ENCODE results near the gene SPATS2L. TPM values are rescaled to one million over a fixed set of nuclear protein-coding genes. Genes with fewer than 3 reads are reported as not detected.

Gene SPATS2L
- total and polyA plus RNA-seq, 2 of the 13 experiments (the other 11 are each of a cell fraction or from before 2014, with no cell fraction given), result 154 to 212 TPM

DNA sequence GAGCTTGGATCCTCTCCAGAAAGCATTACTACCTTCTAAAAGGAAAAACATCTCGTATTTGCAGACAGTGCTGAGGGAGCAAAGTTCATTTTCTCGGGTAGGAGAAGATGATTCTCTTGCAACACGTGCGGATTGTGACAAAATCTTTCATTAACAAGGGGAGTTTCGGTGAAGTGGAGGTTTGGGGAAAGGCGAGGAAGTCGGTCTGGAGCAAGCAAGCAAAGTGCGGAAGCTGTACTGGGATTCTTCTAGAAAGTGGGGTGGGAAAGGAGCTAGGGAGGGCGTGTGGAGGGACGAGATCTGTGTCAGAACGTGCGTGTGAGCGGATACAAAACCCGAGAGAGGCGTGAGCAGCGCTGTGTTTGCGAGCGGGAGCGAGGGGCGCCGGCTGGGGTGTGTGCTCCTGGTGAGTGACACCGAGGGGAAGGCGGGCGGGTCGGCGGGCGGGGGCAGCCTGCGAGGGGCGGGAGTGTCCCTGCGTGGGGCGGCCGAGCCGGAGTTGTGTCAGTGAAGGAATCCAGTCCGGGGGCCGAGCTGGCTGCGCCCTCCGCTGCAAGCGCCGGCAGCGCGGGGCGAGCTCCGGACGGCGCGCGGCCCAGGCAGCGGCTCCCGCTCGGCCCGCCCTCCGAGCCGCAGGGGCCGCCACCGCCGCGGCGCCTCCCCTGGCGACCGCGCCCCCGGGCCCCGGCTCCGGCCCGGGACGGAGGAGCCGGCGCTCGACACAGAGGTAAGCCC, at the start of gene SPATS2L (continued):
- TF ChIP-seq TRIM22 (IDR thresholded peaks at IDR 0.05), result no peak
- TF ChIP-seq ZBTB20 (CRISPR knock-in tag; IDR thresholded peaks at IDR 0.05; ENCODE audit: borderline replicate concordance, low read depth), result no peak
- TF ChIP-seq ZNF713 (CRISPR knock-in tag; IDR thresholded peaks at IDR 0.05), result no peak
- TF ChIP-seq, protein P1, sequence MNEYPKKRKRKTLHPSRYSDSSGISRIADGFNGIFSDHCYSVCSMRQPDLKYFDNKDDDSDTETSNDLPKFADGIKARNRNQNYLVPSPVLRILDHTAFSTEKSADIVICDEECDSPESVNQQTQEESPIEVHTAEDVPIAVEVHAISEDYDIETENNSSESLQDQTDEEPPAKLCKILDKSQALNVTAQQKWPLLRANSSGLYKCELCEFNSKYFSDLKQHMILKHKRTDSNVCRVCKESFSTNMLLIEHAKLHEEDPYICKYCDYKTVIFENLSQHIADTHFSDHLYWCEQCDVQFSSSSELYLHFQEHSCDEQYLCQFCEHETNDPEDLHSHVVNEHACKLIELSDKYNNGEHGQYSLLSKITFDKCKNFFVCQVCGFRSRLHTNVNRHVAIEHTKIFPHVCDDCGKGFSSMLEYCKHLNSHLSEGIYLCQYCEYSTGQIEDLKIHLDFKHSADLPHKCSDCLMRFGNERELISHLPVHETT (CRISPR knock-in tag; conservative IDR thresholded peaks at IDR 0.05), result peak; percentile 45; the same call in 1 of the 2 replicates
- TF ChIP-seq ZNF414 (CRISPR knock-in tag; IDR thresholded peaks at IDR 0.05), result no peak
- TF ChIP-seq SCMH1 (CRISPR knock-in tag; IDR thresholded peaks at IDR 0.05; ENCODE audit: borderline replicate concordance), result no peak
- peak; percentile 75 for TF ChIP-seq ARID4A (CRISPR knock-in tag; IDR thresholded peaks at IDR 0.05; ENCODE audit: borderline replicate concordance)
- peak; percentile 75; the same call in 1 of the 2 replicates for TF ChIP-seq FOXJ3 (CRISPR knock-in tag; IDR thresholded peaks at IDR 0.05; ENCODE audit: borderline replicate concordance)
- TF ChIP-seq FOXK2 (IDR thresholded peaks at IDR 0.05), result peak; percentile 72; the same call in 1 of the 2 replicates
- TF ChIP-seq, protein P2, sequence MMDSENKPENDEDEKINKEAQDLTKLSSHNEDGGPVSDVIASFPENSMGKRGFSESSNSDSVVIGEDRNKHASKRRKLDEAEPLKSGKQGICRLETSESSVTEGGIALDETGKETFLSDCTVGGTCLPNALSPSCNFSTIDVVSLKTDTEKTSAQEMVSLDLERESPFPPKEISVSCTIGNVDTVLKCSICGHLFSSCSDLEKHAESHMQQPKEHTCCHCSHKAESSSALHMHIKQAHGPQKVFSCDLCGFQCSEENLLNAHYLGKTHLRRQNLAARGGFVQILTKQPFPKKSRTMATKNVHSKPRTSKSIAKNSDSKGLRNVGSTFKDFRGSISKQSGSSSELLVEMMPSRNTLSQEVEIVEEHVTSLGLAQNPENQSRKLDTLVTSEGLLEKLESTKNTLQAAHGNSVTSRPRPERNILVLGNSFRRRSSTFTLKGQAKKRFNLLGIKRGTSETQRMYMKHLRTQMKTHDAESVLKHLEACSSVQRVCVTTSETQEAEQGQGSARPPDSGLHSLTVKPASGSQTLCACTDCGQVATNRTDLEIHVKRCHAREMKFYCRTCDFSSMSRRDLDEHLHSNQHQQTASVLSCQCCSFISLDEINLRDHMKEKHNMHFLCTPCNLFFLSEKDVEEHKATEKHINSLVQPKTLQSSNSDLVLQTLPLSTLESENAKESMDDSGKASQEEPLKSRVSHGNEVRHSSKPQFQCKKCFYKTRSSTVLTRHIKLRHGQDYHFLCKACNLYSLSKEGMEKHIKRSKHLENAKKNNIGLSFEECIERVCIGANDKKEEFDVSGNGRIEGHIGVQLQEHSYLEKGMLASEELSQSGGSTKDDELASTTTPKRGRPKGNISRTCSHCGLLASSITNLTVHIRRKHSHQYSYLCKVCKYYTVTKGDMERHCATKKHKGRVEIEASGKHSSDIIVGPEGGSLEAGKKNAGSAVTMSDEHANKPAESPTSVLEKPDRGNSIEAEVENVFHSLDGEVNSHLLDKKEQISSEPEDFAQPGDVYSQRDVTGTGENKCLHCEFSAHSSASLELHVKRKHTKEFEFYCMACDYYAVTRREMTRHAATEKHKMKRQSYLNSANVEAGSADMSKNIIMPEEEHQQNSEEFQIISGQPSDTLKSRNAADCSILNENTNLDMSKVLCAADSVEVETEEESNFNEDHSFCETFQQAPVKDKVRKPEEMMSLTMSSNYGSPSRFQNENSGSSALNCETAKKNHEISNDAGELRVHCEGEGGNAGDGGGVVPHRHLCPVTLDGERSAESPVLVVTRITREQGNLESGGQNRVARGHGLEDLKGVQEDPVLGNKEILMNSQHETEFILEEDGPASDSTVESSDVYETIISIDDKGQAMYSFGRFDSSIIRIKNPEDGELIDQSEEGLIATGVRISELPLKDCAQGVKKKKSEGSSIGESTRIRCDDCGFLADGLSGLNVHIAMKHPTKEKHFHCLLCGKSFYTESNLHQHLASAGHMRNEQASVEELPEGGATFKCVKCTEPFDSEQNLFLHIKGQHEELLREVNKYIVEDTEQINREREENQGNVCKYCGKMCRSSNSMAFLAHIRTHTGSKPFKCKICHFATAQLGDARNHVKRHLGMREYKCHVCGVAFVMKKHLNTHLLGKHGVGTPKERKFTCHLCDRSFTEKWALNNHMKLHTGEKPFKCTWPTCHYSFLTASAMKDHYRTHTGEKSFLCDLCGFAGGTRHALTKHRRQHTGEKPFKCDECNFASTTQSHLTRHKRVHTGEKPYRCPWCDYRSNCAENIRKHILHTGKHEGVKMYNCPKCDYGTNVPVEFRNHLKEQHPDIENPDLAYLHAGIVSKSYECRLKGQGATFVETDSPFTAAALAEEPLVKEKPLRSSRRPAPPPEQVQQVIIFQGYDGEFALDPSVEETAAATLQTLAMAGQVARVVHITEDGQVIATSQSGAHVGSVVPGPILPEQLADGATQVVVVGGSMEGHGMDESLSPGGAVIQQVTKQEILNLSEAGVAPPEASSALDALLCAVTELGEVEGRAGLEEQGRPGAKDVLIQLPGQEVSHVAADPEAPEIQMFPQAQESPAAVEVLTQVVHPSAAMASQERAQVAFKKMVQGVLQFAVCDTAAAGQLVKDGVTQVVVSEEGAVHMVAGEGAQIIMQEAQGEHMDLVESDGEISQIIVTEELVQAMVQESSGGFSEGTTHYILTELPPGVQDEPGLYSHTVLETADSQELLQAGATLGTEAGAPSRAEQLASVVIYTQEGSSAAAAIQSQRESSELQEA (CRISPR knock-in tag; IDR thresholded peaks at IDR 0.05; ENCODE audit: not compliant biosample characterization), result peak; percentile 60
- peak; percentile 57; the same call in 1 of the 2 replicates for TF ChIP-seq BCL6 (CRISPR knock-in tag; IDR thresholded peaks at IDR 0.05)
- 0 out of 2 replicates have a peak, but pooled peaks have one; percentile 56 for TF ChIP-seq JUNB (CRISPR knock-in tag; IDR thresholded peaks at IDR 0.05; ENCODE audit: borderline replicate concordance)
